C4-2B (cell line): ENCODE data around the gene JMJD7.

Experiments
- H3K27ac ChIP-seq: fragments of 450-650 bp; 2 replicates; pipeline ENCODE4 v1.5.1; 2017
- CTCF ChIP-seq: fragments of 450-650 bp; conservative IDR thresholded peaks from 2 replicates; pipeline ENCODE4 v1.5.1; 2017; ENCODE audit warnings: mild to moderate bottlenecking
- ZFX ChIP-seq: fragments of 450-650 bp; IDR thresholded peaks from 2 replicates; pipeline ENCODE4 v1.6.1; 2017

JMJD7 gene

GRCh38 chr15:41839781-41840491 is 12.0 kb downstream of the JMJD7 start:
- no peak for TF ChIP-seq CTCF
- no peak for TF ChIP-seq ZFX
- H3K27ac ChIP-seq = peak overlapping the region; percentile 69

- no peak for TF ChIP-seq ZFX
- TF ChIP-seq CTCF = no peak
- peak overlapping the region; percentile 69 for H3K27ac ChIP-seq
Observed at GRCh38 chr15:41840673-41841072, 12.8 kb downstream of the JMJD7 start.

- no peak overlapping the region for H3K27ac ChIP-seq
- TF ChIP-seq ZFX (no peak), CTCF (no peak)
Observed at GRCh38 chr15:41841131-41841530, 13.2 kb downstream of the JMJD7 start.

GRCh38 chr15:41842229-41842628 is 14.3 kb downstream of the JMJD7 start:
- no peak for TF ChIP-seq ZFX
- TF ChIP-seq CTCF = no peak
- no peak overlapping the region for H3K27ac ChIP-seq

GRCh38 chr15:41843571-41843970 is 15.7 kb downstream of the JMJD7 start:
- TF ChIP-seq ZFX = no peak
- no peak for TF ChIP-seq CTCF
- H3K27ac ChIP-seq = no peak overlapping the region

- no peak overlapping the region for H3K27ac ChIP-seq
- TF ChIP-seq ZFX = no peak
- TF ChIP-seq CTCF = no peak
Observed at GRCh38 chr15:41844814-41845213, 16.9 kb downstream of the JMJD7 start.

GRCh38 chr15:41847206-41847605 is 19.3 kb downstream of the JMJD7 start:
- no peak overlapping the region for H3K27ac ChIP-seq
- TF ChIP-seq ZFX (no peak), CTCF (no peak)
